Breast epithelium (tissue), 3 donors: Measurements from ENCODE around the gene GRIK1.

Experiments used
- CTCF ChIP-seq, 3 donors: fragments of 450-650 bp; IDR thresholded peaks; one replicate each; pipeline ENCODE4 v1.5.1; 2016 to 2017; ENCODE audit warnings: antibody characterized with exemption in 3 of 3, mild to moderate bottlenecking in 3 of 3, moderate library complexity in 3 of 3
- POLR2A ChIP-seq: fragments of 450-650 bp; IDR thresholded peaks from one replicate; pipeline ENCODE4 v1.6.1; 2016; ENCODE audit warnings: antibody characterized with exemption, mild to moderate bottlenecking, moderate library complexity
- POLR2AphosphoS5 ChIP-seq, 3 donors: sonication (generic); formaldehyde crosslinking; IDR thresholded peaks; one replicate each; pipeline ENCODE4 v1.6.1; 2017; ENCODE audit warnings: antibody characterized with exemption in 3 of 3

- no peak for TF ChIP-seq POLR2A
- no peak for TF ChIP-seq CTCF (IDR thresholded peaks at IDR 0.05)
- no peak for TF ChIP-seq POLR2AphosphoS5 (IDR thresholded peaks at IDR 0.05)
Observed at GRCh38 chr21:29658934-29659203, 280.9 kb downstream of the GRIK1 start.
